ENCODE data around the gene SRC. TPM values are rescaled to one million over a fixed set of nuclear protein-coding genes. Genes with fewer than 3 reads are reported as not detected.

The SRC gene
- total and polyA plus RNA-seq, 2 of the 8 experiments (the other 6 are each of a cell fraction or from before 2014, with no cell fraction given): 27.6 to 28.8 TPM

DNA sequence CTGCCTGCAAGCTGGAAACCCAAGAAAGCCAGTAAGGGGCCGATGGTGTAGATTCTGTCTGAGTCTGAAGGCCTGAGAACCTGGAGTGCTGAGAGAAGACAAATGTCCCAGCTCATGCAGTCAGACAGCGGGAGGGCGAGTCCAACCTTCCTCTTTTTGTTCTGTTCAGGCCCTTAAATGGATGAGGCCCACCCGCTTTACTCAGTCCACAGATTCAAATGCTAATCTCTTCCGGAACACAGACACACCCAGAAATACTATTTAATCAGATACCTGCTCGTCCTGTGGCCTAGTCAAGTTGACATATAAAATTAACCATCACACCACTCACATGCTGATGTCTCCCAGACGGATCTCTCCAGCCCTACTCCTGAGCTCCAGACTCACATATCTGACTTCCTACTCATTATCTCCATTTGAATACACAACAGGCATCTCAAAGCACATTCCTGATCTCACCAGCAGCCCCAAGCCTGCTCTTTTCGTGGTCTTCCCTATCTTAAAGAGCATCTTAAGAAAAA is 26.7 kb upstream of the SRC start (continued):
- TF ChIP-seq, protein P1, sequence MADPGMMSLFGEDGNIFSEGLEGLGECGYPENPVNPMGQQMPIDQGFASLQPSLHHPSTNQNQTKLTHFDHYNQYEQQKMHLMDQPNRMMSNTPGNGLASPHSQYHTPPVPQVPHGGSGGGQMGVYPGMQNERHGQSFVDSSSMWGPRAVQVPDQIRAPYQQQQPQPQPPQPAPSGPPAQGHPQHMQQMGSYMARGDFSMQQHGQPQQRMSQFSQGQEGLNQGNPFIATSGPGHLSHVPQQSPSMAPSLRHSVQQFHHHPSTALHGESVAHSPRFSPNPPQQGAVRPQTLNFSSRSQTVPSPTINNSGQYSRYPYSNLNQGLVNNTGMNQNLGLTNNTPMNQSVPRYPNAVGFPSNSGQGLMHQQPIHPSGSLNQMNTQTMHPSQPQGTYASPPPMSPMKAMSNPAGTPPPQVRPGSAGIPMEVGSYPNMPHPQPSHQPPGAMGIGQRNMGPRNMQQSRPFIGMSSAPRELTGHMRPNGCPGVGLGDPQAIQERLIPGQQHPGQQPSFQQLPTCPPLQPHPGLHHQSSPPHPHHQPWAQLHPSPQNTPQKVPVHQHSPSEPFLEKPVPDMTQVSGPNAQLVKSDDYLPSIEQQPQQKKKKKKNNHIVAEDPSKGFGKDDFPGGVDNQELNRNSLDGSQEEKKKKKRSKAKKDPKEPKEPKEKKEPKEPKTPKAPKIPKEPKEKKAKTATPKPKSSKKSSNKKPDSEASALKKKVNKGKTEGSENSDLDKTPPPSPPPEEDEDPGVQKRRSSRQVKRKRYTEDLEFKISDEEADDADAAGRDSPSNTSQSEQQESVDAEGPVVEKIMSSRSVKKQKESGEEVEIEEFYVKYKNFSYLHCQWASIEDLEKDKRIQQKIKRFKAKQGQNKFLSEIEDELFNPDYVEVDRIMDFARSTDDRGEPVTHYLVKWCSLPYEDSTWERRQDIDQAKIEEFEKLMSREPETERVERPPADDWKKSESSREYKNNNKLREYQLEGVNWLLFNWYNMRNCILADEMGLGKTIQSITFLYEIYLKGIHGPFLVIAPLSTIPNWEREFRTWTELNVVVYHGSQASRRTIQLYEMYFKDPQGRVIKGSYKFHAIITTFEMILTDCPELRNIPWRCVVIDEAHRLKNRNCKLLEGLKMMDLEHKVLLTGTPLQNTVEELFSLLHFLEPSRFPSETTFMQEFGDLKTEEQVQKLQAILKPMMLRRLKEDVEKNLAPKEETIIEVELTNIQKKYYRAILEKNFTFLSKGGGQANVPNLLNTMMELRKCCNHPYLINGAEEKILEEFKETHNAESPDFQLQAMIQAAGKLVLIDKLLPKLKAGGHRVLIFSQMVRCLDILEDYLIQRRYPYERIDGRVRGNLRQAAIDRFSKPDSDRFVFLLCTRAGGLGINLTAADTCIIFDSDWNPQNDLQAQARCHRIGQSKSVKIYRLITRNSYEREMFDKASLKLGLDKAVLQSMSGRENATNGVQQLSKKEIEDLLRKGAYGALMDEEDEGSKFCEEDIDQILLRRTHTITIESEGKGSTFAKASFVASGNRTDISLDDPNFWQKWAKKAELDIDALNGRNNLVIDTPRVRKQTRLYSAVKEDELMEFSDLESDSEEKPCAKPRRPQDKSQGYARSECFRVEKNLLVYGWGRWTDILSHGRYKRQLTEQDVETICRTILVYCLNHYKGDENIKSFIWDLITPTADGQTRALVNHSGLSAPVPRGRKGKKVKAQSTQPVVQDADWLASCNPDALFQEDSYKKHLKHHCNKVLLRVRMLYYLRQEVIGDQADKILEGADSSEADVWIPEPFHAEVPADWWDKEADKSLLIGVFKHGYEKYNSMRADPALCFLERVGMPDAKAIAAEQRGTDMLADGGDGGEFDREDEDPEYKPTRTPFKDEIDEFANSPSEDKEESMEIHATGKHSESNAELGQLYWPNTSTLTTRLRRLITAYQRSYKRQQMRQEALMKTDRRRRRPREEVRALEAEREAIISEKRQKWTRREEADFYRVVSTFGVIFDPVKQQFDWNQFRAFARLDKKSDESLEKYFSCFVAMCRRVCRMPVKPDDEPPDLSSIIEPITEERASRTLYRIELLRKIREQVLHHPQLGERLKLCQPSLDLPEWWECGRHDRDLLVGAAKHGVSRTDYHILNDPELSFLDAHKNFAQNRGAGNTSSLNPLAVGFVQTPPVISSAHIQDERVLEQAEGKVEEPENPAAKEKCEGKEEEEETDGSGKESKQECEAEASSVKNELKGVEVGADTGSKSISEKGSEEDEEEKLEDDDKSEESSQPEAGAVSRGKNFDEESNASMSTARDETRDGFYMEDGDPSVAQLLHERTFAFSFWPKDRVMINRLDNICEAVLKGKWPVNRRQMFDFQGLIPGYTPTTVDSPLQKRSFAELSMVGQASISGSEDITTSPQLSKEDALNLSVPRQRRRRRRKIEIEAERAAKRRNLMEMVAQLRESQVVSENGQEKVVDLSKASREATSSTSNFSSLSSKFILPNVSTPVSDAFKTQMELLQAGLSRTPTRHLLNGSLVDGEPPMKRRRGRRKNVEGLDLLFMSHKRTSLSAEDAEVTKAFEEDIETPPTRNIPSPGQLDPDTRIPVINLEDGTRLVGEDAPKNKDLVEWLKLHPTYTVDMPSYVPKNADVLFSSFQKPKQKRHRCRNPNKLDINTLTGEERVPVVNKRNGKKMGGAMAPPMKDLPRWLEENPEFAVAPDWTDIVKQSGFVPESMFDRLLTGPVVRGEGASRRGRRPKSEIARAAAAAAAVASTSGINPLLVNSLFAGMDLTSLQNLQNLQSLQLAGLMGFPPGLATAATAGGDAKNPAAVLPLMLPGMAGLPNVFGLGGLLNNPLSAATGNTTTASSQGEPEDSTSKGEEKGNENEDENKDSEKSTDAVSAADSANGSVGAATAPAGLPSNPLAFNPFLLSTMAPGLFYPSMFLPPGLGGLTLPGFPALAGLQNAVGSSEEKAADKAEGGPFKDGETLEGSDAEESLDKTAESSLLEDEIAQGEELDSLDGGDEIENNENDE (IDR thresholded peaks at IDR 0.05; ENCODE audit: insufficient replicate concordance, low read length): no peak
- TF ChIP-seq SRF (IDR thresholded peaks at IDR 0.05; ENCODE audit: low read depth, low read length): no peak

All from H1 (cell line).